ENCODE measurements around the gene SLC38A1.
"Not testable (repeated sequence)": the region's sequence is repeated elsewhere in the genome, so short reads cannot be mapped to it uniquely, and the experiment has no call there.

Gene SLC38A1

GRCh38 chr12:46263140-46264016, 5.5 kb downstream of the SLC38A1 start:
- no peak for DNase-seq

- no peak for DNase-seq
Observed at GRCh38 chr12:46261646-46262045, 7.2 kb downstream of the SLC38A1 start.

- no peak for DNase-seq
Observed at GRCh38 chr12:46260913-46261476, 7.8 kb downstream of the SLC38A1 start.

GRCh38 chr12:46260124-46260912, 8.5 kb downstream of the SLC38A1 start:
- no peak for DNase-seq

- no peak for DNase-seq
Observed at GRCh38 chr12:46259713-46260112, 9.1 kb downstream of the SLC38A1 start.

- DNase-seq, result no peak
Observed at GRCh38 chr12:46259071-46259470, 9.8 kb downstream of the SLC38A1 start.

- no peak for DNase-seq
Observed at GRCh38 chr12:46258129-46258528, 10.7 kb downstream of the SLC38A1 start.

- no peak for DNase-seq
Observed at GRCh38 chr12:46256942-46257341, 11.9 kb downstream of the SLC38A1 start.

- no peak for DNase-seq
Observed at GRCh38 chr12:46253544-46254162, 15.2 kb downstream of the SLC38A1 start.

GRCh38 chr12:46251994-46252393, 16.8 kb downstream of the SLC38A1 start:
- DNase-seq, result not testable (repeated sequence)

GRCh38 chr12:46249960-46250359, 18.9 kb downstream of the SLC38A1 start:
- not testable (repeated sequence) for DNase-seq

- DNase-seq, result no peak
Observed at GRCh38 chr12:46246021-46246700, 22.7 kb downstream of the SLC38A1 start.

GRCh38 chr12:46244997-46245396, 23.8 kb downstream of the SLC38A1 start:
- no peak for DNase-seq

- DNase-seq, result no peak
Observed at GRCh38 chr12:46244273-46244915, 24.4 kb downstream of the SLC38A1 start.

- DNase-seq, result no peak
Observed at GRCh38 chr12:46242569-46242968, 26.3 kb downstream of the SLC38A1 start.

GRCh38 chr12:46240436-46240835, 28.4 kb downstream of the SLC38A1 start:
- DNase-seq, result no peak

GRCh38 chr12:46238821-46239220, 30.0 kb downstream of the SLC38A1 start:
- DNase-seq, result no peak

- DNase-seq, result no peak
Observed at GRCh38 chr12:46237371-46238045, 31.3 kb downstream of the SLC38A1 start.

- no peak for DNase-seq
Observed at GRCh38 chr12:46234000-46234399, 34.8 kb downstream of the SLC38A1 start.

GRCh38 chr12:46233423-46233822, 35.4 kb downstream of the SLC38A1 start:
- DNase-seq, result no peak

GRCh38 chr12:46230983-46231382, 37.9 kb downstream of the SLC38A1 start:
- DNase-seq, result no peak
